NOMO-1 treated with dmso at 0.1 percent for 144 hours (cell line): ENCODE results near the gene ADPRHL1.

ENCODE experiments used
- DNase-seq: peaks from one replicate; lab custom pipeline; 2025; ENCODE audit not compliant: unreplicated experiment; lab: John Stamatoyannopoulos, UW

ADPRHL1 gene

DNA sequence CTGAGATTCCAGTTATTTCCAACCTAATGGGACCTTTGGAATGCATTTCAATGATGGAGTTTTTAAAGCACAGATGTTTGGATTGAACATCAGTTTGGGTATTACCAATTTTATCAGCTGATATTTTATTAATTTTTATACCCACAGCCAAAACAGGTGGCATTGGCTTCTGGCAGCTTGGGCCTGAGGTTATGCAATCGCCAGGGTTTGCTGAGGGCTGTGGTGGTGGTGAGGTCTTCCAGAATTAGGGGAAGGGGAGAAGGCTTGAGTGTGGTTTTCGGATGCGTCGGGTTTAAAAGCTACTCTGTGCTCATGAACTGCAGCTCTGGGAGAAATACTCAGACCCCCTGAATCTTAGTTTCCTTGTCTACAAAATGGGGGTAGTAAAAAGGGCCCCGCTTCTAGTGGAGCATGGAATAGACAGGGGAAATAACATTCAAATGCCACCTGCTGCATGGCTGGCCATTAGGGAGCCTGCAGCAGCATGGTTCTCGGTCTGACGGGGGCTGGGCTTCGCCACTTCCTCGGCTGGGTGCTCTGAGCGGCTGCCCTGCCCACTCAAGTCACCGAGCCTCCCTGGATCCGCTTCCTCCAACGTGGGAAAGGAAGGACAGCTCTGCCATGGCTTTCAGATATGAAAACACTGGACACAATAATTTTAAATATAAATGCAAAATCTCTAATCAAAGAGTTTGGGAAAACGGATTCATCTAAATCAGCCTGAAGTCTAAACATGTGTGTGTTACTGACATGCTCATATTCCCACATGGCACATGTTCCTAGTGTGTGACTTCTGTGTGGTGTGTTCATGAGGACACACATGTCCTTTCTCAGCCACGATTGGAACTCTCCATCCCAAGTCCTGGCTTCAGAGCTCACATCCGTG, 35.2 kb downstream of the ADPRHL1 start:
- DNase-seq: no peak

DNA sequence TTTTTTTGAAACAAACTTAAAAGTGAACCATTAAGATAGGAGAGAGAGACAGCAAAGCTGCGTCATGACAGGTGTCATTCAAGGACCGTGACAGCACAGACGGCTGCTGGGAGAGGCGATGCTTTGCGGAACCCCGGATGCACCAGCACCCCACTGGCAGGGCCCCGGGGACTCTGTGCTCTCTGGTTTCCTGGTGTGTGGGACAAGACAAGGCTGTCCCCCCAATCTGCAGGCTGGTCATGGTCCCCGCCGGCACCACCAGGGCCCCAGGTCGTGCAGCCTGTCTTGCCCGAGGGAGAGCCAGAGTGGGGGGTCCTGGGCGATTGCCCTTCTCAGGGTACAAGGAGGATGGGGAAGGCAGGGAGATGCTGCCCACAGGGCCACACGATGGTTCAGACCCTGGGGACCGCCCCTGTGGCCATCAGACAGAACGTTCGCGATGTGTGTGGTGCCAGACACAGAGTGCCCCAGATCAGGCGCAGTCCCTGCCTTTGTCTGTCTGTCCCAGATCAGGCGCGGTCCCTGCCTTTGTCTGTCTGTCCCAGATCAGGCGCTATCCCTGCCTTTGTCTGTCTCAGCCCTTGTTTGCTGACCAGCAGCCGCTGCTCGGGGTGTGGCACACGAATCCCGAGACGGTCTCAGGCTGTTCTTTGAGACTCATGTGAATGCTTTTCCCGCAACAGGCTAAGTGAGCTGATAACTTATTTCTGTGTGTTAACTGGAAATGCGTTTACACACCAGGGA, 36.1 kb downstream of the ADPRHL1 start:
- DNase-seq: no peak

DNA sequence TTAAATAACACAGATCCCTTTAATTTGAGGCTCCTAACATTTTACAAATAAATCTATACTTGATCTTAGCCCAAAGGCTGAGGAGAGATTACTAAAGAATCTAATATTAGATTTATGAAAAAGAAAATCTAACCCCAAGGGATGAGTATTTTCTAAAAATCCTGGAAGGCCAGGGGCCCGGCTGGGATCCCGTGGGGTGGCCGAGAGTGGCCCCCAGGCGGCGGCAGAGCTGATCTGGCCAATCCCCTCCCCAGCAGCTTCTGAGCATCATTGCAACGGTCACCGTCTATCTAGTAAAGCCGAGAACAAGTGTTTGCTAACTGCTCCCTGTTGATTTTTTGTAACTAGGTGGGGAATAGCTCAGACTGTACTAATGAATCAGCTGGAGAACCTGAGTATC, 37.5 kb downstream of the ADPRHL1 start:
- DNase-seq: no peak

DNA sequence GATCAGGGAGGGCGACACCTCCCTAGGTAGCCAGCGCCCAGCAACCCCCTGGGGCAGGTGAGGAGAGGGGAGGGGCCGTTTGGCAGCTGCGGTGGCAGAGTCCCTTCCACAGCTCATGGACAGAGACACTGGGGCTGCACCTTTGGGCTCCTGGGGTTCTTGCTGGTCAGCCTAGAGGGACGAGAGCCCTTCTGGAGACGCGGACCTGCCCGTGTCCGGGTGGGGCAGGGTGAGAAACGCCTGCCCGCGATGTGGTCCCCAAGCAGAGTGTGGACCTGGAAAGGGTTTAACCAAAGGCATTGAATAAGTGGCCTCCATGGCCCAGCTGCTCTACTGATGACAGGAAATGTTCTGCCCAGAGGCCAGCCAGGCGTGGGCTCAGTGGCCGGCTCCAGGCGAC, 38.3 kb downstream of the ADPRHL1 start:
- DNase-seq: no peak

DNA sequence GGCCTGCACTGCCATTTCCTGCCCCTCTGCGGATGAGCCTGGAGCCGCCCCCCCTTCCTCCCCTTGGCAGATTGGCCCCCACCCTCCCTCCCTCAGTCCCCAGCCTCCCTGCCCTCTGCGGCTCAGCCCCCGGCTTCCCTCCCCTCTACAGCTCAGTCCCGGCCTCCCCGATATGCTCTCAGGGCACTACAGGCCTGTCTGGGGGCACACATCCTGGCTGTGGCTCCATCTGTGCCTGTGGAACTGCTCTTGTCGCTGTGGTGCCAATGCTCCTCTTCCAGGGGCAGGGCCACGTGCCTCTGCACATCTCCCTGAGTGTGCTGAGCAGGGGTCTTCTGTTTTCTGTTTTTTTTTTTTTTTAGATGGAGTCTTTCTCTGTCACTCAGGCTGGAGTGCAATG, 39.0 kb downstream of the ADPRHL1 start:
- DNase-seq: no peak

DNA sequence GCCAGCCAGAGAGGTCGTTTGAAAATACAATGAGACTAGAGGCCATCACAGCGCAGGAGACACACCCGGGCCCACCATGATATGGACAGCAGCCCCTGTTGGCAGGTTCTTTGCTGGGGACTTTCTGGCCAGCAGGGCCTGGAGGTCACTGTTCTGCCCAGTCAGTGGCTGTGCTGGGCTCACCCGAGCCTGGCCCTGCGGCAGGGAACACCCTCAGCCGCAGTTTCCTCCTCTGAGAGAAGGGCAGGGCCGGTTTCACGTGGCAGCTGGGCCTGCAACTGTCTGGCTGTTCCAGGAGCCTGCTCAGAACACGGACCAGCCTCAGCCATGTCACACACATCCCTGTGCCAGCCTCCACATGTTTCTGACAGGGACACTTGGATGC, 39.4 kb downstream of the ADPRHL1 start:
- no peak for DNase-seq

DNA sequence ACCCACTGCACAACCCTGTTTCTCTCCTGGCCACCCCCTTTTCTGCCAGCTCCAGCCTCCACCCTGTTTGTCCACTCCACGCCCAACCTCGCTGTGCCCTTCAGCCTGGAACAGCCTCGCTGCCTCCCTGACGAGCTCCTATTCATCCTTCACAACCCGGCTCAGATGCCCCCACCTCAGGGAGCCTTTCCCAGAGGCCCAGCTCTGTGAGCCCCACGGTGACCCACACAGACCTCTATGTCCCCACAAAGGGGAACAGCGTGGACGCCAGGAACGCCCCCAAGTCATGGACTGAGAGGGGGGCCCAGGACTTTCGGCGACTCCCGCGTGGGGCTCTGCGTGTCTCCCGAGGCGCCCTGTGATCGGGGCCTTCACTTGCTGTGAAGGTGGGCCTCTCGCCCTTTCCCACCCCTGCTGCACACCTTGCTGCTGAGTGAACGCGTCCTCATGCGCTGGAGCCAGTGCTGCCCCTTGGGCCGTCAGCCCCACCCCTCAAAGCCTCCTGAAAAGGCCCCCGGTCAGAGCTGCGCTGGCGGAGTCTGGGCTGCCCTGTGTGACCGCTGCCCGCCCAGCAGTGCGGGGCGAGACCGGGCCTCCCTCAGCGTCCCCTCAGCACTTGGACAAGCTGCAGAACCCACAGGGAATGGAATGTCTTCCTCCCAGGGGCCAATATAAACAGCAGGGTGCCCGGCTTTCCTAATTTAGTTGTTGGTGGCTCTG, 40.0 kb downstream of the ADPRHL1 start:
- no peak for DNase-seq

DNA sequence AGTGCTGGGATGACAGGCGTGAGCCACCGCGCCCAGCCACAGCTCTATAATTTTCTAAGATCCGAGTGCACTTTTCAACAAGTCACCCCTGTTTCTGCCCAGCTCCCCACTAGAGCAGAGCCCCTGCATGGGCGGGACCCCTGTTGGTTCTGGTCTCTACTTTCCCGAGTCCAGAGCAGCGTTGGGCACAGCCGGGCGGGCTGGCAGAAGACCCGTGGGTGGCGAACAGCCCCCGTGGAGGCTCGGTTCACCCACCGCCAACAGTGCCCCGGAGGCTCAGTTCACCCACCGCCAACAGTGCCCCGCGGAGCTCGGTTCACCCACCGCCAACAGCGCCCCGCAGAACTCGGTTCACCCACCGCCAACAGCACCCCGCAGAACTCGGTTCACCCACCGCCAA, 40.8 kb downstream of the ADPRHL1 start:
- no peak for DNase-seq

DNA sequence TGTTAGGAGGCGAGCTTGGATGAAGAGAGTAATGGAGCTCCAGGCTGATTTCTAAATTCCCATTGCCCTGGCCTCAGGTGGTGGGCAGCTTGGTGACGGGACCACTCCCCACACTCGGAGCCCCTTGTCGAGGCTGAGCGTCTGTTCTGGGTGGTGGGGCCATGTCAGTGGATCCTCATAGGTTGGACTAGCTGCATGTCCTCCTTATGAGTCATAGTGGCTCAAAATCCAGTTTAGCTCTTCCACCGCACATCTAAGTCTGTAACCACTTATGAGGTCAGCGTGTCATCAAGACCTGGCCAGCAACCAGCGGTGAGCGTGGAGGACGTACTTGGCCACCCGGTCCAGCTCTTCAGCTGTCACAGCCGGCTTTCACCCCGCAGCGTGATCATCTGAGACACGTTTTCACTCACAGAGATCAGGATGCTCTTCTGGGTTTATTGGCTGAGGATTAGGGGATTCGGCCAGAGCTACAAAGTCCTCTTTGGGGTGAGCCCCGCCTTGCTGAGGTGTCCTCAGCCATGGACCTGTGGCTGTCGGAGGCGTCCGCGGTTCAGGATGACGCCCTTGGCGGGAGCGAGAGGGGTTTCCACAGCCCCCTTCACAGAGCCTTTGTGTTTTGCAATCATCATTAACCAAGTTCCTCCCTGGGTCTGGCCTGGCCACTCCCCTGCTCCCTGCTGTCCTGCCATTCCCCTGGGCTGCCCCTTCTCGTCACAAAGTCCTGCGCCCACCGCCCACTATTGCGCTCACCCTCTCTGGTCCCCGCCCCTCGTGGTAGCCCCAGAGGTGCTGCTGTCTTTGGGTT, 41.9 kb downstream of the ADPRHL1 start:
- DNase-seq: peak; percentile 42

DNA sequence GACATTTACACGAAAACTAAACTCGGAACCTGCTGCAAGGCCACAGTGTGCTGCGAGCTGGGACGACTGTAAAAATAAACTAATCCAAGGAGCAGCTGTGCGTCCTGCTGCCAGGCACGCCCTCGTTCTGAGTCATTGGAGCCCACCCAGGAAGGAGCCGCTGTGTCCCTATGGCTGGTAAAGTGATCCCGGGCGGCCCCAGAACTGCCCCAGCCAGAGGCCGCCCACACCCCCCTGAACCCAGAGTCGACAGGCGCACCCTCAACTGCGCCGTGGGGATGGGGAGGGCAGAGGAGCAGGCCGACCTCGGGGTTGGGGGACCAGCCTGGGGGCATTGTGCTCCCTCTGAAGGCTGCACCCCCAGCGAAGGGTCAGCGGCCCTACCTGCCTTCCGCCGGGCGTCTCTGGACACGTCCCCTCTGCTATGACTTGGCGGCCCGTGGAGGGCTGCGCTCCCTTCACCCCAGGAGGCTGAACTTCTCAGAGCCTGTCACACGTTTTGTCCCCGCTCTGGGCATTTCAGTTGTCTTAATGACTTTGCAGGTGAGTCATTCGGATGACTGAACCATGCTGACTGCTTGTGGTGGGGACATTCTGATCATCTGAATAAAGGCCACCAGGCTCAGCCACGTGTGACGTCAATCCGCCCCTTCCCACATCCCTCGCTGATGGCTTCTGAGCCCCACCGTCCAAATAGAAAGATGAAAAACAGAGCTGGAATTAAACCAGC, 42.7 kb downstream of the ADPRHL1 start:
- peak; percentile 17 for DNase-seq

DNA sequence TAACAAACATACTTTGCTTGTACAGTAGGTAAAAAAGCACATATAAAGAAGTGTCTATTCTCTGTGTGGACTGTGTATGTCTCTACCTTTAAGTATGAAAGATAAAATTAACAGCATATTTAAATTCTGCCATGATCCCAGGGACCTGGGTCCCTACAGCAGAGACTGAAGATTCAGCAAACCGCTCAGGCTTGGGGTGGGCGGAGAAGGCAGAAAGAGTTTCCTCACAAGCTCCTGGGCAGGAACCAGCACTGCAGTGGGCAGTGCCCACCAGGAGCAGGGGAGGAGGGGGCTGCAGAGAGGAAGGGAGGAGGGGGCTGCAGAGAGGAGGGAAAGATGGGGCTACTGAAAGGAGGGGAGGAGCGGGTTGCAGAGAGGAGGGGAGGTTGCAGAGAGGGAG, 44.7 kb downstream of the ADPRHL1 start:
- DNase-seq: no peak

DNA sequence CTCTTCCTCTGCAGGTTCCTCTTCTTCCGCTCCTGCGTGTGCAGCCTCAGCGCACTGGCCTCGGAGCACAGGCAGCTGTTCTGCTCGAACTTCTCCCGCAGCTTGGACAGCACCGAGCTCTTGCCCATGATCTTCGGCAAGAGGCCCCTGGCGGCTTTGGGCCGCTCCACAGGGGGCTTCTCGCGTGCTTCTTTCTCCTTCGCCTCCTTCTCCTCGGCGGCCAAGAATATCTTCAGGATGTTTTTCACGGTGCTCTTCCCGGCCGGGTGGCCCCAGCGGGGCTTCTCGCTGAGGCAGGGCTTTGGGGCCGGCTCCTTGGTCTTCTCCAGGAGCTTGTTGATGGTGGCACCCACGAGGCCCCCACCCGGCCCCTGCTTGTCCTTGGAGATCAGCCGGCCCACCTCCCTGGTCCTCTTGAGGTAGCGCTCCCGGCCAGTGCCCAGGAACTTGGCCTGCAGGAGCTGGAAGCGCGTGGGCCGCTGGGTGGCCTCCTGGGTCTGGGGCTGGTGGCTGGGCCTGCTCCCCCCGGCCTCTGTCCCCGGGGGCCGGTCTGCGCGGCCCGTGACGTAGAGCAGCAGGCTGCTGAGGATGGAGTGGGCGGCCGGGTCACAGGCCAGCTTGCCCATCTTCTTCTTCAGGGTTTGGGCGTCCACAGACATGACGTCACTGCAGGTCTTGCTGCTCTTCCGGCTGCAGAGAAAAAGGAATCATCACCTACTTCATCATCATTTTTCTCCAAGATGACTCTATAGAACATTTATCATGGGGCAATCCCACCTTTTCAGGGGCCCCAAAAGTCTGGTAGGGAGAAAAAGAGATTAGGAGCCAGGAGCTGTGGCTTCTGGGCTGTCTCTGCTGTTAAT, 45.5 kb downstream of the ADPRHL1 start:
- DNase-seq: no peak

DNA sequence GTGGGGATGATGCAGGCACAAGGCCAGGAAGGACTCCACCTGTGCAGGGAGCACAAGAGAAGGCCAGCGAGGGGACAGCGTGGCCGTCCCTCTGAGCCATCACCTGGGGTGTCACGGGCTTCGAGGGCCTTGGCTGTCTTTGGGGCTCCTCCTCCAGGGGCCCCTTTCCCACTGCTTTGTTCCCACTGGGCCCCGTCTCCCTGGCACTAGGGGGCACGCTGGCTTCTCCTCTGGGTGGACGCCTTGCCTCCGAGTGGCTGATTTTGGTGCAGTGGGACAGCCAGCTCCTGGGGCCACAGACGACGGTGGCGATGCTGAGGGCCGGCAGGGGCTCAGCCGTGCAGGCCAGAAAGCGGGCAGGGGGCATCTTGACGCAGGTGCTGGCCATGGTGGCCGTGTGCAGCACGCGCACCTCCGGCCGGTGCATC, 46.2 kb downstream of the ADPRHL1 start:
- no peak for DNase-seq

DNA sequence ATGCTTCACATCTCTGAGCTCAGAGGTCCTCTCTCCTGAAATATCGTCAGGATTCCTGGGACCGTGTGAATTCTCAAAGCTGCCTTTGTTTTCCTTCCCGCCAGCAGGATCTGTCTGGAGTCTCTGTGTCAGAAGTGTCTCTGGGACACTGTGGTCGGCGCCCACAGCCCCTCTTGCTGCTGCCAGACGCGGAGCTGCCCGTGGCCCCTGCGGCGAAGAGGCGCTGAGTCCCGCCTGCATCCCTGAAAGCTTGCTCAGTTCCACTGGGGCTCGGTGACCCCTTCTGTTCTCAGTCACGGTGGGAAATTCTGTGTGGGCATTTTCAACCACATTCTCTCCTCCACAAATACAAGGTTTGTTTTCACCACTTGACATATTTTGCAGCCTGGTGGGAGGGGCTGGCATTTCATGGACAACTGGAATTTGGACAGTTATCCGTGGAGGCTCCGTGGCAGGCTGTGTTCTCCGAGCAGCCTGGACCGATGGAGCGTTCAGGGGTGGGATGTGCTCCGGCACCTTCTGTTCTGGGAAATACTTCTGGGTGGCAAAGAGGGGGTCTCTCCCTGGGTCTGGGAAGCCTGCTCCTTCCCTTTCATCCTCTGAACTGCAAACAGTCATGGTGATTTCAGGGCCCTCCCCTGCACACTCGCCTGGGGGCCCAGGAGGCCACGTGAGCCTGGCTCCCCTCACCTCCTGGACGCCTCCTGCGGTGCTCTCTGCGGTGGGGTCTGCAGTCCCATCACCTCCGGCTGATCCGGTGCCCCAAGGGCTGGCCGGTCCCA, 46.8 kb downstream of the ADPRHL1 start:
- DNase-seq: no peak

DNA sequence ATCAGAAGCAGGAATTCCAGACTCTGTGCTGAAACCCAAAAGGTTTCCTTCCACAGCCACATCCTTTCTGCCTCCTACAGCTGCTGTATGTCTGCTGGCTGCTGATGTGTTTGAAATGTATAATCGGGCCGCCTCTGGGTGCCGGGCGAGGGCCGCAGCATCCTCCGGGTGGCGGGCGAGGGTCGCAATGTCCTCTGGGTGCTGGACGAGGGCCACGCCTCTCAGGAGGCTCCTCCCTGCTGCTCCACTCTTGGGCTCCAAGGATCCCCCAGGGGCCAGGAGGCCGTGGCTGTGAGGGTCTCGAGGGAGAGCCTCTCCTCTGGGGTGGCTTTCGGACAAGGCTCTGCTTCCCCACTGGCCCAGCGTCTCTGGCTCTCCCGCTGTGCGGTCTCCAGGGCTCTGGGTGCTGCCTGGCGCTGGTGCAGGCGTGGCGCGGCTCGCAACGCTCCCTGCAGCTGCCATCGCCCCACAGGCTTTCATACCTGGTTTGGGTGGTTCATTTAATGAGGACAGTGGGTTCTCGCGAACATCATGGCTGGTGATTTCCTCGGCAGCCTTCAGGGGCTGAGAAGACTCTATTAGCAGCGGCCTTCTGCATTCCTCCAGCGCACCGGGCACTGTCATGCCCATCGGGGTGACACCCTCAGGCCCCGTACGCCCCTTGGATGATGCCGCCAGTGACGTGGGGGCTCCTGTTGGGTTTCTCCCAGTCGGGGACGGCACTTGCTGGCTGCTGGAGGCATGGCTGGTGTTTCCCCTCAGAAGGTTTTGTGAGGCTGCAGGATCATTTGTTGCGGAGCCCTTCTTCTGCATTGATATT, 47.6 kb downstream of the ADPRHL1 start:
- DNase-seq: no peak

DNA sequence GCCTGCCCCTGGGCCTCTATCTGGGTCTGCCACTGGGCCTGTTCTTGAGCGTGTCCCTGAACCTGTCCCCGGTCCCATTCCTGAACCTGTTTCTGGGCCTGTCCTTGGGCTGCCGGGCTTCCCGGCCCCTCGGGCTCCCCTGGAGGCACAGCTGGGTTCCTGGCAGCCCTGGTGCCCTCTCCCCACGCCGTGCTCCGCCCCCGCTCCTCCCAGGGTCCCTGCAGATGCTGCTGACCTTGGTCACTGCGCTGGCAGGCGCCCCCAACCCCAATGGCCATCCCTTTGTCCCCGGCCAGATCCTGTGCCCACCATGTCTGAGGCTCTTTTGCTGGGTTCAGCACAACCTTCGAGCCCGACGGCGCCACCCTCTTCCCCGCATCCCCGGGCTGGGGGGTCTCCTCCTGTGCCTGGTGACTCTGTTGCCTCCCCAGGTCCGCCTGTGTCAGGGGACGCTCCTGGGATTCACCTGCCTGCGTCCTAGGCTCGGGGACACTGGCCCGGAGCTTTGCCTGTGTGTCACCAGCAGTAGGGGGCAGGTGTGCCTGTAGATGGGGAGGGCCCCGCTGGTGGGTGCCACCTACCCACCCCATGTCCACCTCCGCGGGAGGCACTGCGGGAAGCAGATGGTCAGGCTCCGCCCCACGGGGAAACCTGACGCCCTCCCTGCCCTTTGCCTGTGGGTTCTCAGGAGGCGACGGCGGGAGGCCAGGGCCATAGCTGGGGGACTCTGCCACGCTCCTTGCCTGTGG, 48.4 kb downstream of the ADPRHL1 start:
- no peak for DNase-seq

DNA sequence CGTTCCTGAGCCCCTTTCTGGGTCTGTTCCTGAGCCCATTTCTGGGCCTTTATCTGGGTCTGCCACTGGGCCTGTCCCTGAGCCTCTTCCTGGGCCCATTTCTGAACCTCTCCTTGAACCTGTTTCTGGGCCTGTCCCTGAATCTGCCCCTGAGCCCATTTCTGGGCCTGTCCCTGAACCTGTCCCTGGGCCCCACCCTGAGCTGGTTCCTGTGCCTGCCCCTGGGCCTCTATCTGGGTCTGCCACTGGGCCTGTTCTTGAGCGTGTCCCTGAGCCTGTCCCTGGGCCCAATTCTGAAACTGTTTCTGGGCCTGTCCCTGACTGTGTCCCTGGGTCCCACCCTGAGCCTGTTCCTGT, 48.9 kb downstream of the ADPRHL1 start:
- no peak for DNase-seq
